Femur (tissue), 1 donor: Measurements from ENCODE around the gene NPIPA5.
"Not testable (repeated sequence)": the region's sequence is repeated elsewhere in the genome, so short reads cannot be mapped to it uniquely, and the experiment has no call there.

Experiments used
- DNase-seq: peaks from one replicate; pipeline ENCODE4 v3.0.0-alpha.2; 2017

NPIPA5 gene

DNA sequence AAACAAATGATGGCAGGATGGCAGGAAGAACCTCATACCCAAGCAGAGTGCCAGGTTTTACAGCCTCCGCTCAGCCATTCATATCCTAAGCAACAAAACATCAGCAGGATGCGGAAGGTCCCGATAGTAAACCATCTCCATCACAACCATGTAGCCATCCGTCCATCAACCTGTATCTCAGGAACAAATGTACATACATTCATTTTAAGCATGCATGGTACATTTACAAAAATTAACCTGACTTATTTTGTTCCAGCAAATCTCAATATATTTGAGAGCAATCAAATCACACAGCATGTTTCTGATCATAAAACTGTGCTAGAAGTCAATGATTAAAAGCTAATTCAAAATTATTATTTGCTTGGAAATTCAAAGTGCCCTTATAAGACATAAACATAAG lies at the start of gene NPIPA5:
Gene NPIPA5, minus strand, starts transcription at position 101 of the 400 bp plus-strand sequence. Its CDS starts 0 bp downstream, at position 101.
- DNase-seq, result not testable (repeated sequence)

GRCh38 chr16:15427648-15428239 lies 49.6 kb upstream of the NPIPA5 start:
- peak; percentile 73 for DNase-seq

DNA sequence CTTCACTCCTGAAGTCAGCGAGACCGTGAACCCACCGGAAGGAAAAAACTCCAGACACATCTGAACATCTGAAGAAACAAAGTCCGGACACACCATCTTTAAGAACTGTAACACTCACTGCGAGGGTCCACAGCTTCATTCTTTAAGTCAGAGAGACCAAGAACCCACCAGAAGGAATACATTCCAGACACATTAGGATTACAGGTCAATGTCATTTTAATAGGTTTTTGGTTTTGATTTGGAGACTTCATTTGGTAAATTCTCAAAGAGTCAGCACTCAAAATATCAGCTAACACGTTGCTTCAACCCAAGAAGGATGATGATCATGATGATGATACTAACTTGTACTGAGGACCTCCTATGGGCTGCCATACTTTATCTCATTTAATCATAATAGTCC lies 48.7 kb upstream of the NPIPA5 start:
- DNase-seq, result no peak

- DNase-seq, result no peak
Measured at GRCh38 chr16:15425861-15426260, 47.8 kb upstream of the NPIPA5 start.

- no peak for DNase-seq
Measured at GRCh38 chr16:15422222-15422621, 44.1 kb upstream of the NPIPA5 start.

- DNase-seq, result not testable (repeated sequence)
Measured at GRCh38 chr16:15421696-15422095, 43.6 kb upstream of the NPIPA5 start.

DNA sequence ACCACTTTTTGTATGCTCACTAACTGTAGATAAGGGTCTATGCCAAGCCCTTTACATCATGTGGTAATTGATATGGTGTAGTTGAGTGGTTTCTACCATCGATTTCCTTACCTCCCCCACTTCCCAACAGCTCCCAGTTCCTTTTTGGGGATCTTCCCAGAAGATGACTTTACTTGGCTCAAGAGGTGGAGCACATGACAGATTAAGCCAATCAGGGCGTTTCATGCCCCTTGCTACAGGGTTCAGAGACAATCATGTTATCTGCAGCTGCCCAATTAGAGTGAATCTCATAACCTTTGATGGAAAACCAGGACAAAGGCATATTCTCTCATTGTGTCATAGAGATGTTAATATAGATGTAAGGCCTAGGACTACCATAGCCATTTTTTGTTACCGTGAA lies 40.1 kb upstream of the NPIPA5 start:
- no peak for DNase-seq

DNA sequence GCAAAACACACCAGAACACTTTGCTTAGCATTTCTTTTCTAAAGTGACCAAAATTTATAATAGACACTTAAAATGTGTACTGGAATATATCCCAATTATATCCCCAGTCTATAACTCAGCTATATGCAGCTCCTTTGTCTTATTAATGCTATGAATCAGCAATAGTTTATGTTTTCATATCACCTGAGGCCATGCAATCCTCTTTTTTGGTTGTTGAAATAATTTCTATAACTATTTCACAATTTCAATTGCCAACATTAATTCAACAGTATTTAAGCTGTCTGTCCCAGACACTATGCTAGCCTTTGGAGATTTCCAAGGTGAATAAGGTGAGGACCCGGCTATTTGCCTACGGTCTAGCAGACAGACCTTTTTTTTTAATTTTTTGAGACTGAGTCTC lies 39.1 kb upstream of the NPIPA5 start:
- DNase-seq, result no peak

GRCh38 chr16:15415511-15415985 lies 37.5 kb upstream of the NPIPA5 start:
- DNase-seq, result no peak

DNA sequence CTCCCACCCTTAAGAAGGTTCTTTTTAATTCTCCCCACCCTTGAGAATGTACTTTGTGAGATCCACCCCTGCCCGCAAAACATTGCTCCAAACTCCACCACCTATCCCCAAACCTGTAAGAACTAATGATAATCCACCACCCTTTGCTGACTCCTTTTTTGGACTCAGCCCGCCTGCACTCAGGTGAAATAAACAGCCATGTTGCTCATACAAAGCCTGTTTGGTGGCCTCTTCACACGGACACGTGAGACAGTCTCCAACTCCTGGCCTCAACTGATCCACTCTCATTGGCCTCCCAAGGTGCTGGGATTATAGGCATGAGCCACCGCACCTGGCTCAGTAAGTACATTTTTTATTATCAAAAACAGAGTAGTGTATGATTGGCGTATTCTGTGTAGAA lies 31.4 kb upstream of the NPIPA5 start:
- DNase-seq, result not testable (repeated sequence)

- not testable (repeated sequence) for DNase-seq
Measured at GRCh38 chr16:15407756-15408155, 29.7 kb upstream of the NPIPA5 start.

DNA sequence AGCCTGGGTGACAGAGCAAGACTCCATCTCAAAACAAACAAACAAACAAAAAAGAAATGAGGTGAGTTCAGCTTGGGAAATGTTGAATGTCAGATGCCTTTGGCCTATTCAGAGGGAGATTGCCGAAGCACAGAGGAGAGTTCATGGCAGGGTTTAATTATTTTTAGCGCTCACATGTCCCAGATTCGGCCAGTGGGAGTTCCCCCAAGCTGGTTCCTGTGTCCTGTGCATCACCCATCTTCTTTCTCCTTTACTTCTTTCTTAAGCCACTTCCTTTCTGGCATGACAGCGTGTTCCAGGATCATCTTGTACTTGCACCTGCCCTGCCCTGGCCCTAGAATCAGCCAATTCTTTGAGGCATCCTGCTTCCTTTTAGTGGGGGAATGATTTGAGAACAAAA lies 26.7 kb upstream of the NPIPA5 start:
- no peak for DNase-seq

GRCh38 chr16:15404091-15404490 lies 26.0 kb upstream of the NPIPA5 start:
- DNase-seq, result not testable (repeated sequence)

- DNase-seq, result no peak
Measured at GRCh38 chr16:15403392-15403995, 25.4 kb upstream of the NPIPA5 start.

- no peak for DNase-seq
Measured at GRCh38 chr16:15401972-15402371, 23.9 kb upstream of the NPIPA5 start.

GRCh38 chr16:15400314-15400713 lies 22.2 kb upstream of the NPIPA5 start:
- not testable (repeated sequence) for DNase-seq

DNA sequence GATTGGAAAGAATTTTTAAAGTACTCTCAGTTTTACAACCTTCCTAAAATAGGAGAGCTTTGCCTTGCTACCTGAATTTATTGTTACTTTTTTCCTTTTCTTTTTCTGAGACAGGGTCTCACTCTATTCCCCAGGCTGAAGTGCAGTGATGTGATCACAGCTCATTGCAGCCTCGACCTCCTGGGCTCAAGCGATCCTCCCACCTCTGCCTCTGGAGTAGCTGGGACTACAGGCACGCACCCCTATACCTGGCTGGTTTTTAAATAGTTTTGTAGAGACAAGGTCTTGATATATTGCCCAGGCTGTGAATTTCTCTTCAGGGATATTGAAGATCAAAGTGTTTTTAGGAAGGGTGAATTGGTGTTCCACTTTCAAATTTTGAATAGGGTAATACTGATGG lies 21.2 kb upstream of the NPIPA5 start:
- no peak for DNase-seq

DNA sequence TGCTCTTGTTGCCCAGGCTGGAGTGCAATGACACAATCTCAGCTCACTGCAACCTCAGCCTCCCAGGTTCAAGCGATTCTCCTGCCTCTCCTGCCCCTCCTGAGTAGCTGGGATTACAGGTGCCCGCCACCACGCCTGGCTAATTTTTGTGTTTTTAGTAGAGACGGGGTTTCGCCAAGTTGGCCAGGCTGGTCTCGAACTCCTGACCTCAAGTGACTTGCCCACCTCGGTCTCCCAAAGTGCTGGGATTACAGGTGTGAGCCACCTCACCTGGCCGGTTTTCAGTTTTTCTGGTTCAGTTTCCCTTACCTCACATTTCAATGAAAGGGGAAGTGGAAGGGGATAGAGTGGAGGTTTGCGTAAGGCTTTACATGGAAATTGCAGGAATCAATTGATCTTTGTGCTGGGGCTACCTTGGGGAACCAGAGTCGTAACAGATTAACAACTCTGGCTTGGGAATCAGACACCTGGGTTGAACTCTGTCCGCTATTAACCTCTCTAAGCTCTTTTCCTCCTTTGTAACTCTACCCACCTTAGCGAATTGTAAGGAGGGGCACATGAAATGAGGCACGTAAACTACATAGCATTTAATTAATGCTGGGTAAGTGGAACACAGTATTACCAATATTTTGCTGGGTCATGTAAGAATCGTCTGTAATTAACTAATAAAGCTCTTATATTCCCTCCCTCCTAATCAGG lies 20.7 kb upstream of the NPIPA5 start:
- no peak for DNase-seq

DNA sequence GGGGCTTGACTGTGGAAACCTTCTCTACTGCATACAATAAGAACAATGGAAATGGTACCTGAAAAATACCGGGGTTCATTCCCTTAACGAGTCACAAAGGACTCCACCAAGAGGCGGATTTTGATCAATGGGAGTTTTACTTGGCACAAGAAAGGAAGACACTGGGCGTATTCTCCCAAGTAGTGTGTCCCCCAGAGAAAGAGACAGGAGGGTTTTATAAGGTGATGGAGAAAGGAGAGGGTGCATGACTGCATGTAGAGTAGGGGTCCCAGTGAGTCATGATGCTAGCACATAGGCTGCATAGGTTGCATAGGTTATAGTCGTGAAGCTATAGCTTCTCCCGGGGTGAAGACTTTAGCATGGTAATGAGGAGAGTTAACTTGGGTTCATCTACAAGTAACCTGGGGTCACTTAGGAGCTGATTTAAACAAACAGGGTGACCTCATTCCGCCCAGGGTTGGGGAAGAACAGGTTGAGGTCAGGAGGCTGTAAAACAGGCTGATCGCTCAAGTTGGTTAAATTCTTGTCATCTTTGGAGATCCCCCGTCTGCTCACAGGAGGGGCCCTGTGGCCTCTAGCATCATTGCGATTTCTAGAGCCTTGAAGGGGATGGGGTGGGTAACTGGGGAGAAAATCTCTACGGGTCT lies 19.0 kb upstream of the NPIPA5 start:
- no peak for DNase-seq

GRCh38 chr16:15396509-15396829 lies 18.4 kb upstream of the NPIPA5 start:
- not testable (repeated sequence) for DNase-seq

DNA sequence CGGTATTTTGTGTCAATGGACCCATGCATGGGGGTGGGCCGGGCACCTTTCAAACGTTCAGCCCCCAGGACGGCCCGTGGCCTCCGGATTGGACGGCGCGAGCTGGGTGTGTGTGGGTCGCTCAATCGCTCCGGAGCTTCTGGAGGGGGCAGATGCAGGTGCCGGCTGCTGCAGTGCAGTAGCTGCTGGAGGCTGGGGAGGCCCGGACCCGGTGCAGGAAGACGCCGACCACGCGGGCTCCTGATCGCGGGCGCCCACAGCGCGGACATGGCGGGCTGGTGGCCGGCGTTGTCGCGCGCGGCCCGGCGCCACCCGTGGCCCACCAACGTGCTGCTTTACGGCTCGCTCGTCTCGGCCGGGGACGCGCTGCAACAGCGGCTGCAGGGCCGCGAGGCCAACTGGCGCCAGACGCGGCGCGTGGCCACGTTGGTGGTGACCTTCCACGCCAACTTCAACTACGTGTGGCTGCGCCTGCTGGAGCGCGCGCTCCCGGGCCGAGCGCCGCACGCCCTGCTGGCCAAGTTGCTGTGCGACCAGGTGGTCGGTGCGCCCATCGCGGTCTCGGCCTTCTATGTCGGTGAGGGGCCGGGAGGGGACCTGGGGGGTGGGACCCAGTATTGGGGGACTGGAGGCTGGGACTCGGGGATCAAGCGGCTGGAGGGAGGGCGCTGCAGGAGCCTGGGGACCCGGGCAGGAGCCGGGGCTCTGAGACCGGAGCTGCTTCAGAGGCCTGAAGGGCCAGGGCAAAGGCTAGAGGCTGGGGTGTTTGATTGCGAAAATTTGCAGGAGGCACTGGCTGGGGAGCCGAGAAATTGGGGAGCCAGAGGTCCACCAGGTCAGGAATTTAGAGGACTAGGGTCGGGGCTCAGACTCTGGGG lies 17.8 kb upstream of the NPIPA5 start, which contains the start of gene MPV17L:
Gene MPV17L, plus strand, starts transcription at position 124 of the 878 bp plus-strand sequence. Its CDS starts 144 bp downstream, at position 268.
- DNase-seq, result peak; percentile 62

GRCh38 chr16:15393025-15393424 lies 14.9 kb upstream of the NPIPA5 start:
- DNase-seq, result not testable (repeated sequence)
